GM18526 (cell line): ENCODE measurements around the gene TUBGCP6.

ENCODE experiments used
- POLR2A ChIP-seq: IDR thresholded peaks from 3 replicates; pipeline ENCODE4 v1.6.1; 2011; ENCODE audit not compliant: insufficient read length; ENCODE audit errors: extremely low read depth

The TUBGCP6 gene

GRCh38 chr22:50204571-50204970 is 40.3 kb downstream of the TUBGCP6 start:
- TF ChIP-seq POLR2A = no peak

GRCh38 chr22:50203288-50203687 is 41.5 kb downstream of the TUBGCP6 start:
- TF ChIP-seq POLR2A = no peak

GRCh38 chr22:50202130-50202666 is 42.6 kb downstream of the TUBGCP6 start:
- TF ChIP-seq POLR2A = no peak

DNA sequence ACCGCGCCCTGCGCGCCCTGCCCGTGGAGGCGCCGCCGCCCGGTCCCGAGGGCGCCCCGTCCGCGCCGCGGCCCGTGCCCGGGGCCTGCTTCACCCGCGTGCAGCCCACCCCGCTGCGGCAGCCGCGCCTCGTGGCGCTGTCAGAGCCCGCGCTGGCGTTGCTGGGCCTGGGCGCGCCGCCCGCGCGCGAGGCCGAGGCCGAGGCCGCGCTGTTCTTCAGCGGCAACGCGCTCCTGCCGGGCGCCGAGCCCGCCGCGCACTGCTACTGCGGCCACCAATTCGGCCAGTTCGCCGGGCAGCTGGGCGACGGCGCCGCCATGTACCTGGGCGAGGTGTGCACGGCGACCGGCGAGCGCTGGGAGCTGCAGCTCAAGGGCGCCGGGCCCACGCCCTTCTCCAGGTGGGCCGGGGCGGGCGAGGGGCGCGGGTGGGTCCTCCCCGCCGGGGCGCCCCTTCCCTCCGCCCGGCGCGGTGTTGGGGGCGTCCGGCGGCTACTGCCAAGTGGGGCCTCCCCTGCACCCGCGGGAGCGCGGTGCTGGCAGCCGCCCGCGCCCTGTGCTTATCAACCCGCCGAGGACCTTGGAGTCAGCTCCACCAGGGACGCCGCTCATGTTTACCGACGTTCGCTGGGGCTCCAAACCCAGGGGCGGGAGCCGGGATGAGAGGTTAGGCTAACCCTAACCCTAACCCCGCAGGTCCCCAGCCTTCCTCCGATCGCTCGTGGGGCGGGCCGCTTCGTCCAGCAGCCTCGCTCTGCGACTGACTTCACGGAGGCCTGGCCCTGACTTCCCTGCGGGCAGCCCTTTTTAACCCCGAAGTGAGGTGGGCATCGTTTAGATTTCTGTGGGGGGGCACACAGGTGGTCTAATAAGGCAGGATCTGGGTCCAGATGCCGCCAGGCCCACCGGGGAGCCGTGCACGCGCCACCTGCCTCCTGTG is 43.4 kb downstream of the TUBGCP6 start:
- TF ChIP-seq POLR2A = no peak

DNA sequence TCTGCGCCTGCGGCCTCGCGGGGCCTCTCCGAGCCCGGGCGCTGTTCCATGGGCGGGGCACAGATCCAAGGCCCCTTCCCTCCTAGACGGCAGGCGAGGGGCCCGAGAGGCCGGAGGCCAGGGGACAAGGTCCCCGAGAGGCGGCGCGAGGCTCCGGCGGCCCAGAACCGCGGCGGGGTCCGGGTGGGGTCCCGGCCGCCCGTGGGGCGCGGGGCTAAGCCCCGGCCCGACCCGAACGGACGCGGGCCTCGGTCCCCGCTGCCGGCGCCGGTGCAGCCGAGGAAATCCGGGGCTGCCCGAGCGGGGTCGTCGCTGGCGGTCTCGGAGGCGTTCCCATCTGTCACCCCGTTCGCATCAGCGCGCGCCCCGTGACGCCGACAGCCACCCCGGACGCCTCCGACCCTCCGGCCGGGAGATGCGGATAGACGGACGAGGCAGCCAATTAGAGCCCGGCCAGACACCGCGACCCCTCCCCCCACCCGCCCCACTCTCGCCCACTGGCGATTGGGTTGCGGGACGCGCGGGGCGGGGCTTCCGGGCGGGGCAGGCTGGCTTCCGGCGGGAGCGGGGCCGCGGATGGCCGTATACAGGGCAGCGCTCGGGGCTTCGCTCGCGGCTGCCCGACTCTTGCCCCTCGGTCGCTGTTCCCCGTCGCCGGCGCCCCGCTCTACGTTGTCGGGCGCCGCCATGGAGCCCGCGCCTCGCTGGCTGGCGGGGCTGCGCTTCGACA is 44.2 kb downstream of the TUBGCP6 start, which contains the start of gene SELENOO:
TSS of gene SELENOO (plus strand) at position 551 of the 730 bp plus-strand sequence. CDS start at position 577, 26 bp downstream.
- peak; percentile 78 for TF ChIP-seq POLR2A

GRCh38 chr22:50199829-50200460 is 44.9 kb downstream of the TUBGCP6 start:
- TF ChIP-seq POLR2A = no peak

DNA sequence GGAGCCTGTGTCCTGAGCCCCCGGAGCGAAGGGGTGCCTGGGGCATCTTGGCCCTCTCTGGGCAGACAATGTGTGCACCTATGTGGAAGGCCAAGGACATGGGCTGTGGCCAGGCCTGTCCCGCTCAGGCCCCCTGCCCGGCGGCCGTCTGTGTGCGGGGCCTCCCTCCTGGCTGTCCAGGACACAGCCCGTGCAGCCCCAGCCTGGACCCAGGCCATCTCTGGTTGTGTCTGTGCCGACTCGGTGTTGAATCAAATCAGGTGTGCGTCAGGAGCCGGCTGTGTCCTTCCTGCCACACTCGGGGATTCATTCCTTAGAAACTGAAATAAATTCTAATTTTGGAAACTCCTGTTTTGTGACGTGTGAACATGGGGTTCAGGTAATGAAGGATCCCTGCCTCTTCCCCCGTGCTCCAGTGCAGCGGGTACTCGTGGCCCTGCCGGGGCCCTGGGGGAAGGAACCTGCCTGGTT is 45.5 kb downstream of the TUBGCP6 start:
- no peak for TF ChIP-seq POLR2A

- TF ChIP-seq POLR2A = no peak
These were observed 46.2 kb downstream of the TUBGCP6 start for GRCh38 chr22:50198624-50199017.

DNA sequence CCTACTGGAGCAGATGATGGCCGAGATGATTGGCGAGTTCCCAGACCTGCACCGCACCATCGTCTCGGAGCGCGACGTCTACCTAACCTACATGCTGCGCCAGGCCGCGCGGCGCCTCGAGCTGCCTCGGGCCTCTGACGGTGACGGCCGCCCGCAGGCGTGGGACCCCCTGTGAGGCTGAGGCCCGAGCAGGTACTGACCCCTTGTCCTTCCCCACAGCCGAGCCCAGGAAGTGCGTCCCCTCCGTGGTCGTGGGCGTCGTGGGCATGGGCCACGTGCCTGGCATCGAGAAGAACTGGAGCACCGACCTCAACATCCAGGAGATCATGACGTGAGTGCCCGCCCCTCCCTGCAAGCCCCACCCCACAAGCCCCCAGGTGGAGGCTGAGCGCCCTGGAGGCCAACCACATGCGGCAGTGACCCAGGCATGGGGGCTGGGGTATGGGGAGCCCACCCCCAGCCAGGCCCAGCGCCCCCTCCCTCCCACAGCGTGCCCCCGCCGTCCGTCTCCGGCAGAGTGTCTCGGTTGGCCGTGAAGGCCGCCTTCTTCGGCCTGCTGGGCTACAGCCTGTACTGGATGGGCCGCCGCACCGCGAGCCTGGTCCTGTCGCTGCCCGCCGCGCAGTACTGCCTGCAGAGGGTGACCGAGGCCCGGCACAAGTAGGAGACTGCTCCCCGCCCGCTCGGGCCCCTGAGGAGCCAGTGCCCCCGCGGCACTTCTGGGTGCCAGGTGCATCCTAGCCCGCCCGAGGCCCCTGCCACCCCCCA is 46.8 kb downstream of the TUBGCP6 start:
- no peak for TF ChIP-seq POLR2A

DNA sequence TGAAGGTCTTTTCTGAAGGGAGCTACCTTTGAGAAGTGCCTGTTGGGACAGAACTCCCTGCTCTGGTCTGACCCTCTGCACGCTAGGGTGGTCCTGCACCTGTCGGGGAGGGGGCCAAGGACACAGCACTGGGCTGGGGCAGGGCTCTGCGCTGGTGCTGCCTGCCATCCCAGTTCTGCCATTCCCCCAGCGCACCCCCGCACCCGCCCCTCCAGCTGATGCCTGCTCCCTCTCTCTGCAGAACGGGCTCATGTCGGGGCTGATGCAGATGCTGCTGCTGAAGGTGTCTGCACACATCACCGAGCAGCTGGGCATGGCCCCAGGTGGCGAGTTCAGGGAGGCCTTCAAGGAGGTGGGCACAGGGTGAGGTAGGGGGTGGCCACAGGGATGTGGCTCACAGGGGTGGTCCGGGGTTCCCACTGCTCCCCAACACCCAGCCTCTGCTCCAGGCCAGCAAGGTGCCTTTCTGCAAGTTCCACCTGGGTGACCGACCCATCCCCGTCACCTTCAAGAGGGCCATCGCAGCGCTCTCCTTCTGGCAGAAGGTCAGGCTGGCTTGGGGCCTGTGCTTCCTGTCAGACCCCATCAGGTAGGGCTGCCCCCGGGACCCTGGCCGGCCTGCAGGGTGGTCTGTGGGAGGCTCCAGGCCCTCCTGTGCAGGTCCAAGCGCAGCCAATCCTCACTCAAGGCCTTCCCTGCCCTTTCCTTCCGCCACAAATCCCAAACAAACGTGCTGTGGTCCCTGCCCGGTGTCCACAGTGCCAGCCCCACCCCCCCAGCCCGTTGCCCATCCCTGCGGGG is 47.6 kb downstream of the TUBGCP6 start:
- no peak for TF ChIP-seq POLR2A

DNA sequence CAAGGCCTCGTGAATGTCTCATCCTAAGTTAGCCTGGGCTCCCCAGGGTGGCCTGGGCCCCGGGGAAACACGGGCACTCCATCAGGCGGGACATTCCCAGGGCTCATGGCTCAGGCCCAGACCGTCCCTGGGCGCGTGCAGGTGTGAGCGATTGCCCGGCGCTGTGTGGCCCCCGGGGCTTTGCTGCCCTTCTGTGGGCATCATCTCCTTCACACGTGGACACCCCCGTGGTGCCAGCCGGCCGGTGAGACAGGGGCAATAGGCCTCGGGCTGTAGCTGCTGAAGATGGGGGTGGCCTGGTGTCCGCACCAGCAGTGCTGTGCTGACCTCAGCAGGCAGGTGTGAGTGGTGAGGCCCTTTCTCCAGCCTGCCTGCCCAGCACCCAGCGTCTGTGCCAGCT is 48.6 kb downstream of the TUBGCP6 start:
- TF ChIP-seq POLR2A = no peak

GRCh38 chr22:50194037-50194805 is 50.6 kb downstream of the TUBGCP6 start:
- no peak for TF ChIP-seq POLR2A

DNA sequence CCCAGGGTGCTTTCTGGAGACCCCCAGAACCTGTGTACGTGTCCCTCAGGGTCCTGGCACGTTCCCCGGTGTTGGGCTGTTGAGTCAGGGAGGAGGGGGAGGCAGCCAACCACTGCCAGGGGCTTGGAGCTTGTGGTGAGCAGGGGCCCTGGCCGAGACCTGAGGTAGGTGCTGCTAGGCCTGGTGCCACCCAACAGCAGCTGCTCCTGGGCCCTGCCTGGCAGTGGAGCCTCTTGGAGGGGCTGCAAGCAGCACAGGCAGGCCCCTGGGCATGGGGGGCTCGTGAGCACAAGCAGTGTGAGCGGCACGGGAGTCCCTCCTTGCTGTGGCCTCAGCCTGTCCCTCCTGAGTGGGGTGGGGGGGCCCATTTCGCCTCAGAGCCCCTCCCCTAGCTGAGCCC is 51.2 kb downstream of the TUBGCP6 start:
- no peak for TF ChIP-seq POLR2A
